Gastrocnemius medialis (tissue), 4 donors: ENCODE data around the gene RAB4A. TPM values are rescaled to one million over a fixed set of nuclear protein-coding genes. Genes with fewer than 3 reads are reported as not detected.

Experiments
- ATAC-seq, 2 donors: fragments of 150-250 bp; one replicate each; pipeline ENCODE4 v1.9.1; 2016
- DNase-seq, 2 donors: peaks; one replicate each; pipeline ENCODE4 v3.0.0-alpha.2; 2019
- H3K27ac ChIP-seq, 4 donors: fragments of 200-600 bp; sonication (generic); 1 replicate in 1 of 4; 2 replicates in 3 of 4; pipeline ENCODE4 v1.5.1; 2016 to 2018; ENCODE audit warnings: mild to moderate bottlenecking in 2 of 4, moderate library complexity in 1 of 4
- H3K27me3 ChIP-seq, 3 donors: fragments of 200-600 bp; sonication (generic) in 2 of 3; 1 replicate in 1 of 3; 2 replicates in 2 of 3; pipeline versions ENCODE4 v1.5.1 to v1.6.0; 2016 to 2019; ENCODE audit warnings: mild to moderate bottlenecking in 1 of 3, moderate library complexity in 1 of 3
- H3K36me3 ChIP-seq, 2 donors: fragments of 200-600 bp; sonication (generic) in 1 of 2; one replicate each; pipeline ENCODE4 v1.5.1; 2017 to 2018
- H3K4me1 ChIP-seq, 2 donors: fragments of 200-600 bp; sonication (generic) in 1 of 2; one replicate each; pipeline ENCODE4 v1.5.1; 2016 to 2017; ENCODE audit warnings: mild to moderate bottlenecking in 2 of 2
- H3K4me3 ChIP-seq, 4 donors: fragments of 200-600 bp; sonication (generic) in 3 of 4; 1 replicate in 1 of 4; 2 replicates in 3 of 4; pipeline ENCODE4 v1.5.1; 2016 to 2019; ENCODE audit warnings: mild to moderate bottlenecking in 2 of 4
- H3K9me3 ChIP-seq, 3 donors: fragments of 200-600 bp; sonication (generic) in 2 of 3; 1 replicate in 1 of 3; 2 replicates in 2 of 3; pipeline ENCODE4 v1.5.1; 2016 to 2019
- CTCF ChIP-seq, 5 experiments: fragments of 450-650 bp in 3 of 5; fragments of 200-600 bp in 2 of 5; sonication (generic) in 2 of 5; IDR thresholded peaks in 4 of 5; conservative IDR thresholded peaks in 1 of 5; 1 replicate in 4 of 5; 2 replicates in 1 of 5; pipeline ENCODE4 v1.5.1; 2016 to 2019; ENCODE audit warnings: antibody characterized with exemption in 5 of 5, mild to moderate bottlenecking in 3 of 5, moderate library complexity in 3 of 5
- POLR2A ChIP-seq, 2 donors: fragments of 450-650 bp; IDR thresholded peaks; one replicate each; pipeline ENCODE4 v1.6.1; 2017; ENCODE audit warnings: antibody characterized with exemption in 2 of 2, mild to moderate bottlenecking in 2 of 2, moderate library complexity in 2 of 2
- in situ Hi-C, 4 donors: fragments of 200-750 bp; cut with MboI; loops; one replicate each; pipeline versions ENCODE4 v1.15.0 to v1.8.0; 2017; ENCODE audit warnings: low sequenced_read_pairs in 4 of 4
- intact Hi-C: fragments of 100-400 bp; cut with DNase I; formaldehyde crosslinking; loops from one replicate; pipeline ENCODE4 v1.15.1; 2023; ENCODE audit warnings: low total_unique reads
- total RNA-seq, 4 donors: library from RNA; depleted of rRNA; stranded (reverse); fragments of >200 nt; gene quantifications; one replicate each; pipeline versions ENCODE4 v1.1.0 to v1.2.3, GENCODE V29; 2016

Gene RAB4A
- total RNA-seq, 4 donors from 2014 or later = 21.1 to 48.1 (median 29.2) TPM

DNA sequence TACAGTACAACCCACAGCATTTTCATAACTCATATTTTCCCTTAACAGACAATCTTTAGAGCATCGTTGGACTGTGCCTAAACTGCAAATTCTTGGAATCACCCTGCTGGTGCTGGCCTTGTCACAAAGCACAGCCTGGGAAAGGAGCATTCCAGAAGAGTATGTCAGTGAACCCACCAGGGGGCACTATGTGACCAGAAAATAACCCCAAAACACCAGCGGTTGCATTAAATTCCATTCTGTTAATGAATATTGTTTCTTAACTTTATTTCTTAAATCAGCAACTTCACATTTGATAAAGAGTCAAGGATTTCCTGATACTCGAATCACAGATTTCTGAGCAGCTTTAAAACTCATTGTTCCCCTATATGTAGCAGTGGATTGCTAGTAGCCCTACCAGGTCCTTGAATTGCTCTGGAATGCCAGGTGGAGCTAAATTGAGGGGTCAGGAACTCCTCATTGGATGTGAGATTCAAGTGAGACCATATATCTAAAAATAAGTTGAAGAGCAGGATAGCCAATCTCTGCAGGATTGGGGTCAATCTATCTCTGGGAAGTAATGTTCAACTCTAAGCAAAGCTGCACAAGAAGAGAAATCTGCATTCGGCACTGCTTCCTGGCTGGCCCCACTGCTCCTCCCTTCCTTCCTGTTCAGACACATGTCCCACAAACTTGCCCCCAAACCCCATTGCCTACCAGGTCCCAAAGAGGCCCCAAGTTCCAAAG is 12.7 kb upstream of the RAB4A start:
- in situ Hi-C loops (loop anchor here (5.0 to 25.0 kb wide), 2 partner anchors 224 to 1054 kb away; no protein-coding TSS in a partner anchor), intact Hi-C loops (loop anchor here (1.0 kb wide), 2 partner anchors 224 to 256 kb away; no protein-coding TSS in a partner anchor)
- TF ChIP-seq CTCF (IDR thresholded peaks at IDR 0.05 in 4 of 5, conservative IDR thresholded peaks at IDR 0.05 in 1 of 5) (peak; percentile 79 to 84 (median 83)), POLR2A (IDR thresholded peaks at IDR 0.05) (no peak)
- Histone ChIP-seq H3K4me1 (peaks cover 5 to 8% of the 10 kb centered on the region in 2 donors), H3K9me3 (no peaks in the 10 kb centered on the region), H3K4me3 (no peak overlapping the region), H3K36me3 (no peaks in the 10 kb centered on the region), H3K27ac (no peak overlapping the region), H3K27me3 (no peaks in the 10 kb centered on the region)
- peak; percentile 82 to 84 for ATAC-seq
- DNase-seq = peak; percentile 29 to 33

GRCh38 chr1:229258757-229259060 is 12.2 kb upstream of the RAB4A start:
- in situ Hi-C loops (loop anchor here (5.0 to 25.0 kb wide), 2 partner anchors 224 to 1054 kb away; no protein-coding TSS in a partner anchor), intact Hi-C loops (loop anchor here (1.0 kb wide), 2 partner anchors 224 to 256 kb away; no protein-coding TSS in a partner anchor)
- H3K27ac ChIP-seq = no peak overlapping the region
- DNase-seq (no peak), ATAC-seq (no peak)
- no peaks in the 10 kb centered on the region for H3K9me3 ChIP-seq
- no peak for TF ChIP-seq CTCF (IDR thresholded peaks at IDR 0.05 in 4 of 5, conservative IDR thresholded peaks at IDR 0.05 in 1 of 5)
- no peak for TF ChIP-seq POLR2A (IDR thresholded peaks at IDR 0.05)
- no peaks in the 10 kb centered on the region for H3K27me3 ChIP-seq
- H3K4me3 ChIP-seq = no peak overlapping the region
- H3K4me1 ChIP-seq = peaks cover 5 to 8% of the 10 kb centered on the region in 2 donors
- no peaks in the 10 kb centered on the region for H3K36me3 ChIP-seq

DNA sequence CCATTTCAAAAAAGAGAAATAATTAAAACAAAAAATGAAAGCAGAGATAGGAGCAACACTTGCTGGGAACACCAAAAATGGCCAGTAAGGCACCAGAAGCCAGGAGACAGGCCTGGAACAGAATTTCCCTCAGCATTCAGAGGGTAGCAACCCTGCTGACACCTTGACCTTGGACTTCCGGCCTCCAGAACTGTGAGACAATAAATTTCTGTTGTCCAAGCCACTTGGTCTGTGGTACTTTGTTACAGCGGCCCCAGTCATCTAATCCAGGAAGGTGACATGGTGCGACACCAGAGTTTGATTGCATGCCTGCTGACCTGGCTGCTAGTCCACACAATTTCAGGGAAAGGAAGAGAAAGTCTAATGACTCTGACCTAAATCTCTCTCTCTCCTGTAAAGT is 10.6 kb upstream of the RAB4A start:
- intact Hi-C loops = no loop called here
- no peak for ATAC-seq
- no peaks in the 10 kb centered on the region for H3K27me3 ChIP-seq
- no peaks in the 10 kb centered on the region for H3K36me3 ChIP-seq
- H3K9me3 ChIP-seq = no peaks in the 10 kb centered on the region
- no peak for TF ChIP-seq CTCF (IDR thresholded peaks at IDR 0.05 in 4 of 5, conservative IDR thresholded peaks at IDR 0.05 in 1 of 5)
- TF ChIP-seq POLR2A (IDR thresholded peaks at IDR 0.05) = no peak
- in situ Hi-C loops = loop anchor here in 2 of 4 donors (10.0 to 25.0 kb wide), 2 partner anchors 245 to 1052 kb away; partner anchors contain the start of gene NUP133 (in 1 of the 2)
- DNase-seq = no peak
- H3K4me3 ChIP-seq = no peak overlapping the region
- no peak overlapping the region for H3K27ac ChIP-seq
- peaks cover 5 to 8% of the 10 kb centered on the region in 2 donors for H3K4me1 ChIP-seq

DNA sequence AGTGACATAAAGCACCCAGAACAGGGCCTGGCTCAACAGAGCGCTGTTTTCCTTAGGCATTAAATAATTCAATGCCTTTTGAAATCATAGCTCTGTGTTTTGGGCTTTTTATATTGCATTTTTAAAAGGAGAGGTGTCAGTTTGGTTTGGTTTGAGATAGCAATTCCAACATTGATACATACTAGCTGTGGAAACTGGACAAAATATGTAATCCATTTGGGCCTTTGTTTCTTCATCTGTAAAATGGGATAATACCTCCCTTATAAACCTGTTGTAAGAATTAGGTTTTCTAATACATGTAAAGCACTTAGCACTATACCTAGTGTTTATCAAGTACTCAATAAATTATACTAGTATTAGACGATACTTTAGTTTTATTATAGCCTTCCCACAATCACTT is 8.7 kb upstream of the RAB4A start:
- no peak for TF ChIP-seq CTCF (IDR thresholded peaks at IDR 0.05 in 4 of 5, conservative IDR thresholded peaks at IDR 0.05 in 1 of 5)
- TF ChIP-seq POLR2A (IDR thresholded peaks at IDR 0.05) = no peak
- in situ Hi-C loops = loop anchor here in 2 of 4 donors (10.0 to 25.0 kb wide), 2 partner anchors 243 to 1050 kb away; partner anchors contain the start of gene NUP133 (in 1 of the 2)

More for the DNA sequence above, 8.7 kb upstream of the RAB4A start:
- Histone ChIP-seq H3K27ac (no peak overlapping the region), H3K4me1 (peaks cover 5 to 8% of the 10 kb centered on the region in 2 donors), H3K4me3 (no peak overlapping the region), H3K27me3 (no peaks in the 10 kb centered on the region), H3K9me3 (no peaks in the 10 kb centered on the region), H3K36me3 (no peaks in the 10 kb centered on the region)
- DNase-seq (no peak), ATAC-seq (no peak)
- intact Hi-C loops = no loop called here
